ENCODE measurements around the gene LETM1.
A peak's percentile ranks its signal among the peaks of the same experiment; 100 is the strongest.

LETM1 gene

DNA sequence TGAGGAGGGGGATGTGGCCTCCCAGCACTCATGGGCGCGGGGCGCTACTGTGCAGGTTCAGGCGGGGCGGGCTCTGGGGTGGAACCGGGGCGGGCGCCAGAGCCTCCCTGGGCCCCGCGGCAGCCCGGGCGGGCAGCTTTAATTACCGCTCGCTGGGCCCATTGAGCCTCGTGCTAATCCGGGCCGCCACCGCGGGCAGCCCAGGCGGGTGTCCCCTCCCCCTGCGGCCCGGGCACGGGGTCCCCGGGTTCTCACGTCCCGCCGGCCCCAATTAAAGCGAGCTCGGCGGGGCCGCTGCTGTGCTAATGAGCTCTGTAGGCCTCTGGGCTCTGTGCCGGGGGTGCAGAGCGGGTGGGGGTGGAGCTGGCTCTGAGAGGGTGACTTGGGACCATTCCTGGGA is 85.7 kb downstream of the LETM1 start:
- H4K91ac ChIP-seq (ENCODE audit: low read depth, low read length, poor library complexity) = no peak overlapping the region
- peak overlapping the region; percentile 84 for H3K18ac ChIP-seq (ENCODE audit: low read length)
- no peak overlapping the region for H2AFZ ChIP-seq (ENCODE audit: low read length)
- H3K4ac ChIP-seq (ENCODE audit: low read length) = no peak overlapping the region
- no peaks in the 10 kb centered on the region for H3K36me3 ChIP-seq (replicated peaks in 1 of 2; ENCODE audit: control insufficient read depth in 2 of 2, insufficient read depth in 2 of 2, low read length in 2 of 2)
- H2BK5ac ChIP-seq (ENCODE audit: low read length) = no peak overlapping the region
- no peak for DNase-seq (ENCODE audit: low spot score)
- H3K27ac ChIP-seq (replicated peaks; ENCODE audit: low read length) = no peak overlapping the region
- H3K14ac ChIP-seq (ENCODE audit: low read length) = no peak overlapping the region
- H4K8ac ChIP-seq (ENCODE audit: low read depth, low read length) = no peak overlapping the region
- H3K4me2 ChIP-seq (ENCODE audit: insufficient read depth, low read length, poor library complexity, severe bottlenecking) = no peak overlapping the region
- H3K4me1 ChIP-seq (ENCODE audit: control insufficient read depth in 2 of 2, insufficient read depth in 1 of 2, low read depth in 1 of 2, low read length in 2 of 2) = peaks cover 51 to 71% of the 10 kb centered on the region in 2 donors
- H3K4me3 ChIP-seq (ENCODE audit: low read length in 2 of 2) = no peak overlapping the region
- H3K9ac ChIP-seq (ENCODE audit: low read depth, low read length, poor library complexity) = peak overlapping the region; percentile 30
- H2BK12ac ChIP-seq (ENCODE audit: low read length) = peak overlapping the region; percentile 78
- H2BK15ac ChIP-seq (ENCODE audit: low read length) = peak overlapping the region; percentile 65
- H3K9me3 ChIP-seq (replicated peaks in 1 of 2; ENCODE audit: control insufficient read depth in 2 of 2, insufficient read depth in 1 of 2, low read depth in 1 of 2, low read length in 2 of 2) = no peaks in the 10 kb centered on the region
- H2BK120ac ChIP-seq (ENCODE audit: low read depth, low read length) = no peak overlapping the region
- no CpG with 5 or more reads among the region's 33 CpGs for WGBS, 2 donors (ENCODE audit: extremely low coverage in 2 of 2, insufficient read length in 2 of 2, insufficient replicate concordance in 1 of 2)
- peak overlapping the region; percentile 86 for H3K23ac ChIP-seq (ENCODE audit: low read depth, low read length, poor library complexity)
- peaks cover 3% of the 10 kb centered on the region for H3K79me1 ChIP-seq (ENCODE audit: low read depth, low read length)
- peaks cover 0 to 40% (median 40%) of the 10 kb centered on the region in 3 experiments for H3K27me3 ChIP-seq (ENCODE audit: control insufficient read depth in 3 of 3, insufficient read depth in 3 of 3, low read depth in 1 of 3, low read length in 3 of 3)
- no peak overlapping the region for H2AK5ac ChIP-seq (ENCODE audit: low read depth, low read length)

DNA sequence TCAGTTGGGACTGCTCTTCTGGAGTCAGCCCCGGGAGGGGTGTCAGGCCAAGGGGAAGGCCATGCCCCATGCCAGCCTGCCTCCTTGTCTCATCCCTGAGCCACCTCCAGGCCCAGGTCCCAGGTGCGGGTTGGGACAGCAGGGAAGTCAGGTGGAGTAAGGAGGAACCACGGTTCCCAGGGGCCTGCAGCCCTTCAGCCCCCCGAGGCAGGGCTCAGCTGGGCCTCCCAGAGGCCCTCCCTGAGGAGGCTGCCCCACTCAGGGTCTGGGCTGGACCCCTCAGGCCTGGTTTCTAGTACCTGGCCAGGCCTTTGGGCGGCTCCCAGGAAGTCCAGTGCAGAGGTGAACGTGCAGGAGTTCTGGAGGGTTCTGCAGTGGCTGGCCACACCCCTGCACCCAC is 86.3 kb downstream of the LETM1 start:
- H2BK15ac ChIP-seq (ENCODE audit: low read length) = no peak overlapping the region

DNA sequence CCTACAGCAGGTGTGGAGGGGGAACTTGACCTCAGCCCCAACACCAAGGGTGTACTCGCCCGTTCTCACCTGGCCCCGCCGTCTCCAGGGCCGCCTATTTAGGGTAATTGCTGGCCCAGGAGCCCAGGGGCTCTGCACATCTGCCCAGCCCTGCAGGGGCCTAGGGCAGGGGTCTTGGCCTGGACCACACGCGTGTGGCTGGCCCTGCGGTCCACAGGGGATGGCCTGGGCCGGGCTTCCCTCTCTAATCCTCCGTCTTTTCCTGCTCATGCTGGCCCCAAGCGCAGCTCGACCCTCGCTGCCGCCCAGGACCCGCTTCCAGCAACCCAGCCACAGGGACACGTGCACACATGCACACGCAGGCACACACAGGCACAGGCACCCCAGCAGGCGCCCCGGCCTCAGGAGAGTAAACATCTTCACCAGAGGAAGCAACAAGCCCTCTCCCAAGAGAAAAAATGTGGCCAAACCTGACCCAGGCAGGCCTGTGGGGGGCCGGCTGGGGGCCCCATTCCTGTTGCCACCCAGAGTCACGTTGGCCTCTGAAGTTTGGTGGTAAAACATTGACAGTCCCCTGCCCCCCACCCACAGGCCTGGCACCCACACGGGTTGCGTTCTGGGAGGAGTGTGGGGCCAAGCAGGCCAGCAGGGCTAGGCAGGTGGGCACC is 87.5 kb downstream of the LETM1 start:
- peak overlapping the region; percentile 65 for H3K23ac ChIP-seq (ENCODE audit: low read depth, low read length, poor library complexity)
- H3K9ac ChIP-seq (ENCODE audit: low read depth, low read length, poor library complexity) = peak overlapping the region; percentile 44
- no peaks in the 10 kb centered on the region for H3K9me3 ChIP-seq (replicated peaks in 1 of 2; ENCODE audit: control insufficient read depth in 2 of 2, insufficient read depth in 1 of 2, low read depth in 1 of 2, low read length in 2 of 2)
- peak overlapping the region; percentile 96 for H3K18ac ChIP-seq (ENCODE audit: low read length)
- no peak for DNase-seq (ENCODE audit: low spot score)
- peak overlapping the region; percentile 28 for H2AFZ ChIP-seq (ENCODE audit: low read length)
- peaks cover 0 to 48% (median 46%) of the 10 kb centered on the region in 3 experiments for H3K27me3 ChIP-seq (ENCODE audit: control insufficient read depth in 3 of 3, insufficient read depth in 3 of 3, low read depth in 1 of 3, low read length in 3 of 3)
- H4K8ac ChIP-seq (ENCODE audit: low read depth, low read length) = no peak overlapping the region
- peak overlapping the region; percentile 24 for H2BK5ac ChIP-seq (ENCODE audit: low read length)
- no CpG with 5 or more reads among the region's 23 CpGs for WGBS, 2 donors (ENCODE audit: extremely low coverage in 2 of 2, insufficient read length in 2 of 2, insufficient replicate concordance in 1 of 2)
- no peak overlapping the region for H3K27ac ChIP-seq (replicated peaks; ENCODE audit: low read length)
- H4K91ac ChIP-seq (ENCODE audit: low read depth, low read length, poor library complexity) = no peak overlapping the region
- peak overlapping the region; percentile 66 for H3K4ac ChIP-seq (ENCODE audit: low read length)
- H3K79me1 ChIP-seq (ENCODE audit: low read depth, low read length) = no peaks in the 10 kb centered on the region
- H3K36me3 ChIP-seq (replicated peaks in 1 of 2; ENCODE audit: control insufficient read depth in 2 of 2, insufficient read depth in 2 of 2, low read length in 2 of 2) = no peaks in the 10 kb centered on the region
- peak overlapping the region; percentile 66 for H3K4me2 ChIP-seq (ENCODE audit: insufficient read depth, low read length, poor library complexity, severe bottlenecking)
- peaks cover 49 to 66% of the 10 kb centered on the region in 2 donors for H3K4me1 ChIP-seq (ENCODE audit: control insufficient read depth in 2 of 2, insufficient read depth in 1 of 2, low read depth in 1 of 2, low read length in 2 of 2)
- H2BK120ac ChIP-seq (ENCODE audit: low read depth, low read length) = peak overlapping the region; percentile 41
- H3K14ac ChIP-seq (ENCODE audit: low read length) = peak overlapping the region; percentile 56
- peak overlapping the region; percentile 94 for H2AK5ac ChIP-seq (ENCODE audit: low read depth, low read length)
- H2BK12ac ChIP-seq (ENCODE audit: low read length) = peak overlapping the region; percentile 41
- H2BK15ac ChIP-seq (ENCODE audit: low read length) = no peak overlapping the region
- peak overlapping the region in 1 of 2 donors; percentile 47 for H3K4me3 ChIP-seq (ENCODE audit: low read length in 2 of 2)

More for the DNA sequence above, 86.3 kb downstream of the LETM1 start:
- Histone ChIP-seq H3K18ac (ENCODE audit: low read length) (peak overlapping the region; percentile 84), H3K79me1 (ENCODE audit: low read depth, low read length) (peaks cover 2% of the 10 kb centered on the region), H3K9ac (ENCODE audit: low read depth, low read length, poor library complexity) (peak overlapping the region; percentile 74), H2AFZ (ENCODE audit: low read length) (no peak overlapping the region), H4K91ac (ENCODE audit: low read depth, low read length, poor library complexity) (no peak overlapping the region), H4K8ac (ENCODE audit: low read depth, low read length) (no peak overlapping the region), H3K14ac (ENCODE audit: low read length) (peak overlapping the region; percentile 63), H3K9me3 (replicated peaks in 1 of 2; ENCODE audit: control insufficient read depth in 2 of 2, insufficient read depth in 1 of 2, low read depth in 1 of 2, low read length in 2 of 2) (no peaks in the 10 kb centered on the region), H3K4me3 (ENCODE audit: low read length in 2 of 2) (no peak overlapping the region), H3K23ac (ENCODE audit: low read depth, low read length, poor library complexity) (peak overlapping the region; percentile 86), H3K27me3 (ENCODE audit: control insufficient read depth in 3 of 3, insufficient read depth in 3 of 3, low read depth in 1 of 3, low read length in 3 of 3) (peaks cover 0 to 44% (median 43%) of the 10 kb centered on the region in 3 experiments), H3K4me2 (ENCODE audit: insufficient read depth, low read length, poor library complexity, severe bottlenecking) (no peak overlapping the region), H3K27ac (replicated peaks; ENCODE audit: low read length) (no peak overlapping the region), H3K4ac (ENCODE audit: low read length) (no peak overlapping the region), H2BK120ac (ENCODE audit: low read depth, low read length) (peak overlapping the region; percentile 64), H2BK12ac (ENCODE audit: low read length) (peak overlapping the region; percentile 78), H2AK5ac (ENCODE audit: low read depth, low read length) (no peak overlapping the region), H2BK5ac (ENCODE audit: low read length) (no peak overlapping the region), H3K4me1 (ENCODE audit: control insufficient read depth in 2 of 2, insufficient read depth in 1 of 2, low read depth in 1 of 2, low read length in 2 of 2) (peaks cover 51 to 72% of the 10 kb centered on the region in 2 donors), H3K36me3 (replicated peaks in 1 of 2; ENCODE audit: control insufficient read depth in 2 of 2, insufficient read depth in 2 of 2, low read length in 2 of 2) (no peaks in the 10 kb centered on the region)
- no CpG with 5 or more reads among the region's 6 CpGs for WGBS, 2 donors (ENCODE audit: extremely low coverage in 2 of 2, insufficient read length in 2 of 2, insufficient replicate concordance in 1 of 2)
- no peak for DNase-seq (ENCODE audit: low spot score)

DNA sequence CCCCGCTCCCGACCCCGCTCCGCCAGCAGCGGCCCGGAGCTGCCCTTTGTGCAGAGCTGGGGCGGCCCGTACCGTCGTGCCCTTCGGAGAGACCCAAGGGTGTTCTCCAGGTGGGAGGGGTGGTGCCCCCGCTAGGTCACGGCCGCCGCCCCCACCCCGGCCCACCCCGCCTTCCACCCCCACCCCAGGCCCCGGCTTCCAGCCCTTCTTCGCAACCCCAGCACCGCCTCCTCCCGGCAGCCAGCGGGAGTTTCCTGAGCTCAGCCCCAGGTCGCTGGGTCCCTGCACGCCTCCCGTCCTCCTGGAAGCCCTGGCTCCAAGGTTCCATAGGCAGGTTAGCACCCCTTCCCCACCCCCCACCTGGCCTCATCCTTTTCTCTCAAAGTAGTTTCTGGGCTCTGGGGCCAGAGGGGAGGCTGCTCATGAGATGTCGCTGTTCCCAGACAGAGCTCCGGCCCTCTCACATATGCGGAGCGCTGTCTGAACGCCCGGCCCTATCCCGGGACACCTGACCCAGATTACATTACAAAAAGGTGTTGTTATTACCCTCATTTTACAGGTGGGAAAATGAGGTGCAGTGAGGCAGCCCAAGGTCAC is 88.1 kb downstream of the LETM1 start:
- Histone ChIP-seq H3K4me2 (ENCODE audit: insufficient read depth, low read length, poor library complexity, severe bottlenecking) (peak overlapping the region; percentile 66), H2BK15ac (ENCODE audit: low read length) (no peak overlapping the region), H3K27ac (replicated peaks; ENCODE audit: low read length) (no peak overlapping the region), H2BK120ac (ENCODE audit: low read depth, low read length) (peak overlapping the region; percentile 41), H2BK12ac (ENCODE audit: low read length) (peak overlapping the region; percentile 41), H3K23ac (ENCODE audit: low read depth, low read length, poor library complexity) (peak overlapping the region; percentile 55), H2BK5ac (ENCODE audit: low read length) (peak overlapping the region; percentile 24), H3K79me1 (ENCODE audit: low read depth, low read length) (no peaks in the 10 kb centered on the region), H2AK5ac (ENCODE audit: low read depth, low read length) (peak overlapping the region; percentile 94), H4K8ac (ENCODE audit: low read depth, low read length) (no peak overlapping the region), H3K9me3 (replicated peaks in 1 of 2; ENCODE audit: control insufficient read depth in 2 of 2, insufficient read depth in 1 of 2, low read depth in 1 of 2, low read length in 2 of 2) (no peaks in the 10 kb centered on the region), H3K4me3 (ENCODE audit: low read length in 2 of 2) (peak overlapping the region in 1 of 2 donors; percentile 47), H3K27me3 (ENCODE audit: control insufficient read depth in 3 of 3, insufficient read depth in 3 of 3, low read depth in 1 of 3, low read length in 3 of 3) (peaks cover 0 to 50% (median 46%) of the 10 kb centered on the region in 3 experiments), H3K14ac (ENCODE audit: low read length) (peak overlapping the region; percentile 56), H3K18ac (ENCODE audit: low read length) (peak overlapping the region; percentile 96), H2AFZ (ENCODE audit: low read length) (peak overlapping the region; percentile 49), H3K4me1 (ENCODE audit: control insufficient read depth in 2 of 2, insufficient read depth in 1 of 2, low read depth in 1 of 2, low read length in 2 of 2) (peaks cover 46 to 64% of the 10 kb centered on the region in 2 donors), H3K4ac (ENCODE audit: low read length) (no peak overlapping the region), H4K91ac (ENCODE audit: low read depth, low read length, poor library complexity) (no peak overlapping the region), H3K36me3 (replicated peaks in 1 of 2; ENCODE audit: control insufficient read depth in 2 of 2, insufficient read depth in 2 of 2, low read length in 2 of 2) (no peaks in the 10 kb centered on the region), H3K9ac (ENCODE audit: low read depth, low read length, poor library complexity) (peak overlapping the region; percentile 44)
- no CpG with 5 or more reads among the region's 32 CpGs for WGBS, 2 donors (ENCODE audit: extremely low coverage in 2 of 2, insufficient read length in 2 of 2, insufficient replicate concordance in 1 of 2)
- no peak for DNase-seq (ENCODE audit: low spot score)

All from neuronal stem cell (in vitro differentiated cells).